HG03025 (cell line): ENCODE data around the gene PPP2R5C.
"Not testable (repeated sequence)": the region's sequence is repeated elsewhere in the genome, so short reads cannot be mapped to it uniquely, and the experiment has no call there.

Experiments
- ATAC-seq: cut with Tn5 transposase; IDR thresholded peaks from one replicate; pipeline ENCODE4 v1.9.1; 2021; ENCODE audit warnings: mild to moderate bottlenecking, moderate library complexity; ENCODE audit not compliant: unreplicated experiment, low FRiP score

Gene PPP2R5C

DNA sequence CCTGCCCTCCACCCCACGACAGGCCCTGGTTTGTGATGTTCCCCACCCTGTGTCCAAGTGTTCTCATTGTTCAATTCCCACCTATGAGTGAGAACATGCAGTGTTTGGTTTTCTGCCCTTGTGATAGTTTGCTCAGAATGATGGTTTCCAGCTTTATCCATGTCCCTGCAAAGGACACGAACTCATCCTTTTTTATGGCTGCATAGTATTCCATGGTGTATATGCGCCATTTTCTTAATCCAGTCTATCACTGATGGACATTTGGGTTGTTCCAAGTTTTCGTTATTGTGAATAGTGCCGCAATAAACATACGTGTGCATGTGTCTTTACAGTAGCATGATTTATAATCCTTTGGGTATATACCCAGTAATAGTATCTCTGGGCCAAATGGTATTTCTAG is 17.1 kb upstream of the PPP2R5C start:
- not testable (repeated sequence) for ATAC-seq

DNA sequence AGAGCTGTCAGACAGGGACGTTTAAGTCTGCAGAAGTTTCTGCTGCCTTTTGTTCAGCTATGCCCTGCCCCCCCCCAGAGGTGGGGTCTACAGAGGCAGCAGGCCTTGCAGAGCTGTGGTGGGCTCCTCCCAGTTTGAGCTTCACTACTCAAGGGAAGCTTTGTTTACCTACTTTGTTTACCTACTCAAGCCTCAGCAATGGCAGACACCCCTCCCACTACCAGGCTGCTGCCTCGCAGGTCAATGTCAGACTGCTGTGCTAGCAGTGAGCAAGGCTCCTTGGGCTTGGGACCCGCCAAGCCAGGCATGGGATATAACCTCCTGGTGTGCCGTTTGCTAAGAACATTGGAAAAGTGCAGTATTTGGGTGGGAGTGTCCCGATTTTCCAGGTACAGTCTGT is 11.8 kb upstream of the PPP2R5C start:
- ATAC-seq = not testable (repeated sequence)

DNA sequence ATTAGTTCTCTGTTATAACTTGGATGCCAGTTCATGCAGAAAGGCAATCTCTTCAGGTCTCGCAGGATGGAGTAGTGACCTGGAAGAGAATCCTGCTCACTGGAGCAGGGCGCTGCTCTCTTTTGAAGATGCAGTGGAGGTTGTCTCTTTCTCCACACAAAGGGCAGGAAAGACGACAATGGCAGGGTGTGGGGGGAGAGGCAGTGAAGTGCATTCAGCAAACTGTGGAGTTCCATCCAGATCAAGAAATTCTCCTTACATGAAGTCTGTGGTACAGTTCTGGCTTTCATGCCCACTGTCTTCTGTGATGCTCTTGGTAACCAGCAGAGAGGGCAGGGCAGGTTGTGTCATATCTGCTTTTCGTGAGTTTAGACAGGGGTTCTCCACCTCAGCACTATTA is 6.6 kb upstream of the PPP2R5C start:
- ATAC-seq = no peak

DNA sequence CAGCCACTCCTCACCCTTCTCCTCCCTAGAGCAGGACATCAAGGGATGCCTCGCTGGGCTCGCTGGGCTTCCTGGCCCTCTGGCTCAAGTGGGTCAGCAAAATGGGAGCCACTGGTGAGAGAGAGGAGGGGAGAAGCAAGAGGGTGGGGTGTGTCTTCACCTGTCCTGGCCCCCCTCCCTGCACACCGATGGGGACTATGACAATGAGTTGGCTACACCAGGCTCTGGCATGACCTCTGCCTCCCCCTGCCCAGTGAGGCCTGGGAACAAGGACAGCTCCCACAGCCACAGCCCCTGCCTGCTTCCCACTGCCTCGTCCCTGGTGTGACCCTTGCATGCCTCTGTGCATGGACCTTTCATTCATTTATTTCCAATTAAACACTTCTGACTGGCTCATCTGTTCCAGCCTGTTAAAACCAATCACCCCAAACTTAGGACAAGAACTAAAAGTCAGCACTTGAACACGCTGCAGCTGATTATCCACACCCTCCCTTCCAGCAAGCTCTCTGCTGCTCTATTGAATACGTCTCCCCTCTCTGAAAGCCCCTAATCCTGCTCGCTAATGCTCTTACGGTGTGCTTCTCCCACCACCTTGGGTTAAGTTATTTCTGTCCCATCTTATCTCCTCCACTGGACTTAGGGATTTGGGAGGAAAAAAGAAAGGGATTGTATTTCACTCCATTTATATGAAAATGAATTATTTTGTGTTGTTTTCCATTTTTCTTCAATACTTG is 5.8 kb upstream of the PPP2R5C start:
- ATAC-seq = no peak

DNA sequence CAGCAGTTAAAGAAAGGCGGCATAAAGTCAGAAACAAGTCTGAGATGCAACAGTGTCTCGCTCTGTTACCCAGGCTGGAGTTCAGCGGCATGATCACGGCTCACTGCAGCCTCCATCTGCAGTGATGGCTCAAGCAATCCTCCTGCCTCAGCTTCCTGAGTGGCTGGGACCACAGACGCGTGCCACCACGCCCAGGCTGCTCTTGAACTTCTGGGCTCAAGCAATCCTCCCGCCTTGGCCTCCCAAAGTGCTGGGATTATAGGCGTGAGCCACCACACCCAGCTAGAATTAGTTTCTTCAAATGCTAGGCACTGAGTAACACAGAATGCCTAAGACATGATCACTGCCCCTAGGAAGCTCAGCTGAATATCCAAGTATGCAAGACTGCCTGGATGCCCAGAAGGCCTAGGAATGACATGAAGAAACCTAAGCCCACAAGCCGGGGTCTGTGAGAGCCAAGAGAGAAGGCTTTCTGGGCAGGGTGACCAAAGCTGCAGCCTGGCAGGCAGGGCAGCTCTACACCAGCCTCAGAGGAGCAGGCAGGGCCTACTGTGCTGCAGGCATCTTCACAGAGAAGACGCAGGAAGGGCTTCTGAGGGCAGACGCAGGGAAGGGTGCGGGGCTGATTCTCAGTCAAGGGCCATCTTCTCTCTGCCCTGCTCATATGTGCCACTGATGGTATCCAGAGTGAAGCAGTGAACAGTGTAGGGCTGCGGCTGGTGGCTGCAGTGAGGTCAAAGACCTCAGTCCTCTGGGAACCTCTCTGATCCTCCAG is 4.3 kb upstream of the PPP2R5C start:
- no peak for ATAC-seq

DNA sequence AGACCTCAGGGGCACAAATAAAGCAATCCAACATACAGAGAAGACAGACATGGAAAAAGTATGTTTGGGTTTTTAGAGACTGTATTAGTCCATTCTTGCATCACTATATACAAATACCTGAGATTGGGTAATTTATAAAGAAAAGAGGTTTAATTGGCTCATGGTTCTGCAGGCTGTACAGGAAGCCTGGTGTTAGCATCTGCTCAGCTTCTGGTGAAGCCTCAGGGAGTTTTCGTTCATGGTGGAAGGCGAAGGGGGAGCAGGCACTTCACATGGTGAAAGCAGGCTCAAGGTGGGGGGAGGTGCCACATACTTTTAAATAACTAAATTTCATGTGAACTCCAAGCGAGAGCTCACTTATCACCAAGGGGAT is 3.7 kb upstream of the PPP2R5C start:
- ATAC-seq = no peak

DNA sequence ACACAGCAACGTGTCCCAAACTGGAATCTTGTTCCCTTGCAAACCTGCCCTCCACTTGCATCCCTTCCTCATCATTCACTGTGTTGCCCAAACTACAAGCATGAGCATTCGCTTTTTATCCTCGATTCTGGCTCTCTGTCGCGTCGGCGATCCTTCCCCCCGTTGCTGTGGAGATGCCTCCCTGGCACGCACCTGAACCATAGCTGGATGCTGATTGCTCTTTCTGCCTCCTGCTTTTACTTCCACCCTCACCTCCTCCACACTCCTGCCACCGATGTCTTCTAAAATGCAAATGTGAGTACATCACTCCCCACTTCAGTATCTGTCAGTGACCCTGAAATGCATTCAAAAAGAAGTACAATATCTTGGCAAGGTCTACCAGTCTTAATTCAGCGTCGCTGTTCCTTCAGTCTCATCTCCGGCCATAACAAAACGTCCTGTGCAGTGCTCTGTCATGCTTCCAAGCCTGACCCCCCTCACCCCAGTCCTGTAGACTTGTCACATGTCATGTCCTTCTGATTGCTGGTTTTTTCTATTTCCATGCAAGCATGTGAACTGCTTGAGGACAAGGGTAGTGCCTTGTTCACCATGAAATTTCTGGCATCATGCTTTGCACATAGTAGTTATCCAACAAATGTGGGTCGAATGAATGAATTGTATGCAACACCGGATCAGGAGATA is 2.5 kb upstream of the PPP2R5C start:
- ATAC-seq = no peak

DNA sequence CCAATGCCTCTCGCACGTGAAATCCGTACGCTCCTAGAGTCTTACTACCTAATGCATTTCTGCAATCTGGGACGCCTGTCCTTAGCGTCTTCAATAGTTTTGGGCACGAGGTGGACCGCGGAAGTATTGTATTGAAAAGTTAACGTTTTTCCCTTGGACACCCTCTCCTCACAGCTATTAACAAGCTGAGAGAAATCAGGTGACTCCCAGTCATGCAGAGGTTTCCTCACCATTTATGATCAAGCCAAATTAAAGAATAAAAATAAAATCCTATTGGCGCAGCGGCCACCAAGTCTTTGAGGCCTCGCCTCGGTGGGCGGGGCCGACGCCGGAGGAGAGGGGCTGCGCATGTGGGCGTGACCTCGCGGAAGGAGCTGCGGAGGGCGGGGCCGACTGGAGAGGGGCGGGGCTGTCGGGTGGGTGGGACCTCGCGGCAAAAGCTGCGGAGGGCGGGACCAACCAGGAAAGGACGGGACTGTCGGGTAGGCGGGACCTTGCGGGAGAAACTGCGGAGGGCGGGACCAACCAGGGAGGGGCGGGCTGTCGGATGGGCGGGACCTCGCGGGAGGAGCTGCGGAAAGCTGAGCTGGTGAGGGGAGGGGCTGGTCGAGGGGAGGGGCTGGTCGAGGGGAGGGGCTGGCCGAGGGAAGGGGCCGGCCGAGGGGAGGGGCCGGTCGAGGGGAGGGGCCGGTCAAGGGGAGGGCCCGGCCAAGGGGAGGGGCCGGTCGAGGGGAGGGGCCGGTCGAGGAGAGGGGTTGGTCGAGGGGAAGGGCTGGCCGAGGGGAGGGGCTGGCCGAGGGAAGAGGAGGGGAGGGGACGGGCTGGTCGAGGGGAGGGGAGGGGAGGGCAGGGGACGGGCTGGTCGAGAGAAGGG is 1.1 kb upstream of the PPP2R5C start:
- ATAC-seq = peak; percentile 51

DNA sequence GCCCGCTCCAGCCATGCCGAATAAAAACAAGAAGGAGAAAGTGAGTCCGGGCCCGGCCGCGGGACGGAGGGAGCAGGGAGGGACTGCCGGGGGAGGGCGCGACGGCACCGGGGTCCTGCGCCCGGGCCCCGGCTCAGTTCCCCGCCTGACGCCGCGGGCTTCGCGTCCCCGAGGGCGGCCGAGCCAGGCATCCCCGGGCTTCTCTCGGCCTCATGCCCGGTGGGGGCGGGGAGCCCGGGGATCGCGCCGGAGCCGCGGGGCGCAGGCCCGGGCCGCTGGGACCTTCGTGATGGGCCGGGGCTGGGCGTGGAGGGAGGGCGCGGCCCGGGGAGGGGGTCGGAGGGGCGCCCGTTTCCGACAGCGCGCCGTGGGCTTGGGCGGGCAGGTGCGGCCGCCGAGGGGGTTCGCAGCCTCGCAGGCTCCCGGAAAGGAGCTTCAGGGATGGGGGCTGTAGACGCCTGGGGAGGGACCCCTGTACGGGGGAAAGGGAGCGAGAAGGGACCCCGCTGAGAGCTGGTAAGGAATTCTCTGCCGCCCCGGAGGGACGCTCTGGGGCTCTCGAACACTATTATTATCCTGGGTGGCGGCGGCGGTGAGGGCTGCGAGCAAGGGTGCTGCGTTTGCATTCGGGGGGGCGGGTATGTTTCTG is 496 bp downstream of the PPP2R5C start:
- ATAC-seq = peak; percentile 22

DNA sequence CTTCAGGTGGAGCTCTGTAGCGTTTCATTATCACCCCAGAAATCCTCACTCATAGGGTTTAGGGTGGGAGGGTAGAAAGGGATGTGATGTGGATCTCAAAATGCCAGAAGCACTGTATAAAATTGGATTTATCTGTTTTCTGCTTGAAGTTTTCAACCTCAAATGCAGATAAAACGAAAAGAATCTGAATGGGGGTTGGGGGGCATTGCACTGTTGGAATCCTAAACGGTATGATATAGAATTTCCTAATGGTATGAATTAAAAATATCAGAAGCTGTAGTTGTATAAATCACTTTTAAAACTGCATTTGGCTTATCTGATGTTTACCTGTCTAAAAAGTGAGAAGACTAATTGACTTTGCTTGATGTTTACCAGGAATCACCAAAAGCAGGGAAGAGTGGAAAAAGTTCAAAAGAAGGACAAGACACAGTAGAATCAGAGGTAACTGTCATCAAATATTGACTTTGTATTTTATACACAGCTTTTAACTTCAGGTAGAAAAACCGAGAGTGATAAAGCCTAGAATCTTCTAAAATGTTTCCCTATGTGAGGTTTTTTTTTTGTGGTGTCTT is 1.1 kb downstream of the PPP2R5C start:
- no peak for ATAC-seq

DNA sequence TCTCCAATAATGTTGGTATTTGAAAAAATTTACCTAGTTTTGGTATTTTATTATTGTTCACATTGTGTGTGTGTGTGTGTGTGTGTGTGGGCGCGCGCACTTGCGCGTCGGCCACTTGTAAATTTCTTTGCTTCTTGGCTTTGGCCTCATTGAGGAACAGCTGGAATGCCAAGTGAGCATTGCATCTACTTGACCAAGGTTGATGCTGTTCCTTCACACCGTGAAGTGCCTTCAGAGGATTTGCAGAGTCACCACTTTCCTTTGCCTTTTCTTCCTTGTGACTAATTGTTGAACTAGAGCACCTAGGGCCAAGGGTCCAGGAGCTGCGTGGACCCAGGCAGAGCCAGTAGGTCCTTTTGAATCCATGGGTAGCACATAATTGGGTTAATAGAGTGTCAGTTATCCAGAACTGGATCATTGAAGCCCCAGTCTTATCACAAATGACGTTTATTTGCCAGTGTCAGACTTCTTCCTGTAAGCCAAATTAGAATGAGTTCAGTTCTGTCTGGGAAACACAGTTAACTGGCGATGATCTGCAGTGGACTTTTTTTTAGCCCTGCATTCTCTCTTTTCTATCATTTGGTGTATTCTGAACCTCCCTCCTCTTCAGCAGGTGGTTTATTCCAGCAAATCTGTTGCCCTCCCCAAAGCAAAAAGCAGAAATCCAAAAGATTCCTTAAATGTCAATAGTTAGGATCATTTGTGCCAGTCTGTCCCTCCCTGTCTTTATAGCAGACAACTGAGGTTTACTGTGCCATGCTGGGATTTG is 2.6 kb downstream of the PPP2R5C start:
- ATAC-seq = no peak

DNA sequence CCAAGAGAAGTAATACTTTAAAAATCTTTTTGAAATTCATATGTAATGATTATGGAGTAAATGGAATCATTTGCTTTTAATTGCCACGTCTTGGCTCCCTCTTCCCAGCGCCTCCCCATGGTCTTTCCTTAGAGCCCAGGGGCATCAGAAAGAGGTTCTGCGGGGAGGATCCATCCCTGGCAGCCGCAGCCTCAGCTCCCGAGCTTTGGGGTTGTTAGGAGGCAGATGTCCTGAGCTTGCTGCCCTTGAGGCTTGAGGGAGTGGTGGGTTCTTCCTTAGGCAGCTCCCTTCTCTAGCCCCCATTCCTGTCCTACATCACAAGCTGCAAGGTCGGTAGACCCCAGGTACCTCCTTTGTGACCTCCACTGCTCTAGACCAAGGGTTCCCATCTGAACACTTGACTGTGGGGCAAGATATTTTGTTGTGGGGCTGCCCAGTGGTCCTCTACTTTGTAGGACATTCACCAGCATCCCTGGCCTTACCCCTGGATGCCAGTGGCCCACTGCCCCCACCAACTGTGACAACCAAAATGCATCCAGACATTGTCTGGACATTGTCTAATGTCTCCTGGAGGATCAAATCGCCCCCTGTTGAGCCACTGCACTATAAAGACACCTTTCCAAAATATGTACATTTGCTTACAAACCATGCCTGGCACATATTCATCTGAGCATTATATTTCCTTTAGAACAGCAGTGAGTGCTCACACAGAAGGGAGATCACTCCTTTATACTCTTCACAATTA is 6.3 kb downstream of the PPP2R5C start:
- ATAC-seq = no peak

DNA sequence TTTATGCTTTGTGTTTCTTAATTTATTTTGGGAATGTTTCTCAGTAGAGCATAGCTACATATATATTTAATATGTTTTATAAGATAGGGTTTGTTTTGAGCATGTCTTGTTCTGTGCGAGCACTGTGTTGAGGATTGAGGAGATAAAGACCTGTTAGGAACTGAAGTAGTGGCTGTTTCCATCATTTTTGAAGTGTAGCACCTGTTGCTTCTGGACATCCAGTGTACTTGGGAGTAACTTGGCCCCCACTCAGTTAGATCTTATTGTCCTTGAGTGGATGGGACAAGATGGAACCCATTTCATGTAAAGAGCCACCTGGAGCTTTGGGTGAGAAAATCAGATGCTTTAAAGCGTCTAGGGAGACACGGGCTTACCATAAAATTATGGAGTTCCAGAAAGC is 8.7 kb downstream of the PPP2R5C start:
- no peak for ATAC-seq

DNA sequence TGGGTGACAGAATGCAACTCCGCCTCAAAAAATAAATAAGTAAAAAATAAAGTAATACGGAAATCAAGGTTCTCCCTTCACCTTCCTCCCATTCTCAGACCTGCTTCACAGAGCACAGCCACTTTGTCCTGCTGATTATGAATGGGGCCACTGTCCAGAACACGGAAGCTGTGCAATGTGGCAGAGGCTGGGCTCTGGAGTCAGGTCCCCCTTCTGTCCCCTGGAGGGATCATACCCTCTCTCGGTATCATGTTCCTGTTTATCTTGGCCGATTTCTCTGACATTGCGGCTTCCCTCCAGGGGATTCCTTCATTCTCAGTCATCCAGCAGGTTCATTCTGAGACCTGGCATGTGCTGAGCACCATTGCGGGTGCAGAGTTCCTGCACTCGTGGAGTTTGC is 11.3 kb downstream of the PPP2R5C start:
- no peak for ATAC-seq

DNA sequence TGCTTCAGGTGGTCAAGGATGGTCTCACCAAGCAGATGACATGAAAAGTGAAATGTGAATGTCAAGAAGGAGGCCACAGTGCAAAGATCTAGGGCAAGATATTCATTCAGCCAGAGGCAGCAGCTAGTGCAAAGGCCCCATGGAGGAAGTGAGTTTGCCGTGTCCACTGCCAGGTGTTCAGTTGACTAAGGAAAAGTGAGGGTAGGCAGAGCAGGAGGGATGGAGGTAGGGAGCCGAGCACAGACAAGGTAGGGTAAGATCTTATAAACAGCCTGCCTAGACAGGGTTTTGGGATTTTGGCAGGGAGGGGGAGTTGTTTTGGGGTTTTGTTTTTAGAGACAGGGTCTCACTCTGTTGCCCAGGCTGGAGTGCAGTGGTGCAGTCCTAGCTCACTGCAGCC is 11.9 kb downstream of the PPP2R5C start:
- no peak for ATAC-seq

DNA sequence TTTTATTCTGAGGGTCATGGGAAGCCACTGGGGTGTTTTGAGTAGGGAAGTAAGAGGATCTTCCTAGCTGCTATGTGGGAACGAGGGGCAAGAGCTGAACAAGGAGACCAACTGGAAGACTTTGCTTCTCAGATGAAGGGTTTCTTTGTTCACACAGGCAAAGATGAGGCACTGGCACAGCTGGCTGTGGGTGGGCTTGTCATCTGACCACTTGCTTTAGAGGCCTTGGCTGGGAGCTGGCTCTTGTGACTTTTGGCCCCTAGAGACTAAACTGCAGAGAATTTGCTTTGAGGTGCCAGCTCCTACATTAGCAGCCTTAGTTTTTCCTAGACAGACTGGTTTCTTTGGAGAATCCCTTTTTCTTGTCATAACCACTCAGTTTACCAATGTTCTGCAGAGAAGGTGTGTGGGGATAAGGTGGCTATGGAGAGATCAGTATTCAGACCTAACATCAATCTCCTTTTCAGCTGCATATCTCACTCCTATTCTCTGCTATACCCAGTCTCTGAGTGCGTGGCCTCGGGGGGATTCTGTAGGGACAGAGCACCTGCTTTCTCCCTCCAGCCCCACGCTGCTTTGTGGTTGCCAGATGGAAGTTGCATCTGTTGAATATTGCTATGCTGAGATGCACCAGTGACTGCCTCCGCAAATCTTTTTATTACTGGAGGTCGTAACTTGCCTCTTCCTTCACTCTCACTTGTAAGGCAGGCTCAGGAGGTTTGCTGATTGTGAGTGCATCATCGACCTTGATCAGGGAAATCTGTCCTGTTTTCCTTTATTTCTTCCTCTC is 12.7 kb downstream of the PPP2R5C start:
- ATAC-seq = no peak

DNA sequence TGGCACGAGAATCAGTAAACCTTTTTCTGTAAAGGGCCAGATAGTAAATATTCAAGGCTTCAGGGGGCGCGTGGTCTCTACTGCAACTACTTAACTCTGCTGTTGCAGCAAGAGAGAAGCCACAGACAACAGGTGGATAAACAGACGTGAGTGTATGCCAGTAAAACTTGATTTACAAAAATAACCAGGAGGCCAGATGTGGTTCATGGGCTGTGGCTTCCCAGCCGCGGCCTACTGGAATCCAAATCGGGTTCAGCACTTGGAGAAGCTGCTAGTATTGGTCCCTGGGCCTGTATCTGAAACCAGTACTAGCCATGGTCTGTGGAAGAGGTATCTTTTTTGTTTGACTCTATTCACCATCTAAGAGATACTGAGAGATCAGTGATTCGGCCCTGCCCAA is 13.3 kb downstream of the PPP2R5C start:
- ATAC-seq = no peak

DNA sequence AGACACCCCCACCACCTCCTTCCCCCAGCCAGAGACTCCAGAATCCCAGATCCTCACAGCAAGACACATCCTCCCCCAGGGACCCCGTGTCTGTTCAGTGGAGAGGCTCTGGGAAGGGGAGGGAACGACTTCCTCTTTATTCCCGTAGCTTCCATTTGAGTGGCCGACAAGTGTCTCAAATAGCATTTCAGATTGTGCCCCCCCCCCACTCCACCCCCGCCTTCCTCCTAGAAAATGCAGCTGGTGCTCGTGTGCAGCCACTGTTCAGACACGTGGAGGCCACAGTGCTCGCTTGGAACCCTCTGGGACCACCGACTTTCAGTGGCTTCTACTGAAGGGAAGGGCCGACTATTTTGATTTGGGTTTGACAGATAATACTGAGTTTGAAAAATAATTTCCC is 14.3 kb downstream of the PPP2R5C start:
- no peak for ATAC-seq
